ENCODE results near the gene NIM1K.
"Not testable (repeated sequence)": the region's sequence is repeated elsewhere in the genome, so short reads cannot be mapped to it uniquely, and the experiment has no call there.

Gene NIM1K

GRCh38 chr5:43286623-43287022 is 94.6 kb downstream of the NIM1K start:
- DNase-seq: no peak

- no peak for DNase-seq
Observed at GRCh38 chr5:43287493-43287892, 95.5 kb downstream of the NIM1K start.

- no peak for DNase-seq
Observed at GRCh38 chr5:43288269-43288831, 96.3 kb downstream of the NIM1K start.

- DNase-seq: no peak
Observed at GRCh38 chr5:43290726-43291125, 98.7 kb downstream of the NIM1K start.

GRCh38 chr5:43294226-43294625 is 102.2 kb downstream of the NIM1K start:
- DNase-seq: no peak

- no peak for DNase-seq
Observed at GRCh38 chr5:43295202-43295601, 103.2 kb downstream of the NIM1K start.

GRCh38 chr5:43296835-43297234 is 104.8 kb downstream of the NIM1K start:
- no peak for DNase-seq

- DNase-seq: no peak
Observed at GRCh38 chr5:43298443-43298842, 106.4 kb downstream of the NIM1K start.

- no peak for DNase-seq
Observed at GRCh38 chr5:43300112-43300511, 108.1 kb downstream of the NIM1K start.

GRCh38 chr5:43301653-43302091 is 109.6 kb downstream of the NIM1K start:
- DNase-seq: no peak

- DNase-seq: no peak
Observed at GRCh38 chr5:43302481-43302880, 110.5 kb downstream of the NIM1K start.

GRCh38 chr5:43303242-43303641 is 111.2 kb downstream of the NIM1K start:
- no peak for DNase-seq

GRCh38 chr5:43304525-43304924 is 112.5 kb downstream of the NIM1K start:
- no peak for DNase-seq

GRCh38 chr5:43305948-43306565 is 114.0 kb downstream of the NIM1K start:
- DNase-seq: no peak

GRCh38 chr5:43306954-43307353 is 114.9 kb downstream of the NIM1K start:
- not testable (repeated sequence) for DNase-seq

GRCh38 chr5:43309122-43309521 is 117.1 kb downstream of the NIM1K start:
- DNase-seq: no peak

- no peak for DNase-seq
Observed at GRCh38 chr5:43309637-43310036, 117.6 kb downstream of the NIM1K start.

GRCh38 chr5:43312076-43312661 is 120.1 kb downstream of the NIM1K start:
- DNase-seq: no peak

- no peak for DNase-seq
Observed at GRCh38 chr5:43312699-43313034, 120.6 kb downstream of the NIM1K start.

GRCh38 chr5:43313035-43313853 is 121.2 kb downstream of the NIM1K start, which contains the start of gene HMGCS1:
TSS of gene HMGCS1 (minus strand) at chr5:43313412. CDS start at chr5:43298965, 14,447 bp downstream.
- peak; percentile 97 to 98 for DNase-seq

GRCh38 chr5:43313854-43314457 is 121.9 kb downstream of the NIM1K start:
- DNase-seq: no peak

GRCh38 chr5:43314724-43315123 is 122.7 kb downstream of the NIM1K start:
- no peak for DNase-seq

- no peak for DNase-seq
Observed at GRCh38 chr5:43315263-43315662, 123.2 kb downstream of the NIM1K start.
